Heart left ventricle (tissue), 13 donors: ENCODE results near the gene DRC1.
"Not testable (repeated sequence)": the region's sequence is repeated elsewhere in the genome, so short reads cannot be mapped to it uniquely, and the experiment has no call there.

Source experiments
- POLR2A ChIP-seq, 2 donors: fragments of 450-650 bp; IDR thresholded peaks; one replicate each; pipeline ENCODE4 v1.6.1; 2017; ENCODE audit warnings: antibody characterized with exemption in 2 of 2, mild to moderate bottlenecking in 2 of 2, moderate library complexity in 2 of 2
- TF ChIP-seq, protein P1 (sequence below), 12 donors: fragments of 200-600 bp; sonication (generic) in 4 of 12; IDR thresholded peaks; one replicate each; pipeline versions ENCODE4 v1.5.0 to v1.8.0; 2018 to 2022; ENCODE audit warnings: antibody characterized with exemption in 12 of 12, mild to moderate bottlenecking in 5 of 12
- donor health status: ischemic (EF 13 %, LVEDD 7.1; RV severe dilation, severe dysfunction).
- donor health status: DM: no; HTN: yes; CAD: no.
- donor health status: DM: no; HTN: no; CAD: no.
- donor health status: ischemic (EF 25% LVEDD 6.9; RV normal size, moderate dysfunction).
- donor health status: ischemic (EF 25% LVEDD 5.7; RV mildly dilated, moderate dysfunction).
- donor health status: ischemic (EF 35%, LVEDD 5.7; RV mildly dilated, moderate dysfunction).
- donor health status: nonischemic (EF 11% LVEDD 7.7; RV severe dilation, severe dysfunction).
- donor health status: DM: yes; HTN: yes; CAD: no.
- donor health status: PGD.
- donor health status: ischemic (EF 29% LVEDD 5.4; RV normal size, mild dysfunction).
- donor health status: nonischemic (EF 23%, LVEDD 6.1; RV moderate dilation, normal function).

GRCh38 chr2:26354469-26354868 is 47.3 kb upstream of the DRC1 start:
- not testable (repeated sequence) for TF ChIP-seq POLR2A (IDR thresholded peaks at IDR 0.05)
- TF ChIP-seq, protein P1, sequence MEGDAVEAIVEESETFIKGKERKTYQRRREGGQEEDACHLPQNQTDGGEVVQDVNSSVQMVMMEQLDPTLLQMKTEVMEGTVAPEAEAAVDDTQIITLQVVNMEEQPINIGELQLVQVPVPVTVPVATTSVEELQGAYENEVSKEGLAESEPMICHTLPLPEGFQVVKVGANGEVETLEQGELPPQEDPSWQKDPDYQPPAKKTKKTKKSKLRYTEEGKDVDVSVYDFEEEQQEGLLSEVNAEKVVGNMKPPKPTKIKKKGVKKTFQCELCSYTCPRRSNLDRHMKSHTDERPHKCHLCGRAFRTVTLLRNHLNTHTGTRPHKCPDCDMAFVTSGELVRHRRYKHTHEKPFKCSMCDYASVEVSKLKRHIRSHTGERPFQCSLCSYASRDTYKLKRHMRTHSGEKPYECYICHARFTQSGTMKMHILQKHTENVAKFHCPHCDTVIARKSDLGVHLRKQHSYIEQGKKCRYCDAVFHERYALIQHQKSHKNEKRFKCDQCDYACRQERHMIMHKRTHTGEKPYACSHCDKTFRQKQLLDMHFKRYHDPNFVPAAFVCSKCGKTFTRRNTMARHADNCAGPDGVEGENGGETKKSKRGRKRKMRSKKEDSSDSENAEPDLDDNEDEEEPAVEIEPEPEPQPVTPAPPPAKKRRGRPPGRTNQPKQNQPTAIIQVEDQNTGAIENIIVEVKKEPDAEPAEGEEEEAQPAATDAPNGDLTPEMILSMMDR (IDR thresholded peaks at IDR 0.05), result not testable (repeated sequence)
